Measurements from ENCODE around the gene TSHZ3.

The TSHZ3 gene

DNA sequence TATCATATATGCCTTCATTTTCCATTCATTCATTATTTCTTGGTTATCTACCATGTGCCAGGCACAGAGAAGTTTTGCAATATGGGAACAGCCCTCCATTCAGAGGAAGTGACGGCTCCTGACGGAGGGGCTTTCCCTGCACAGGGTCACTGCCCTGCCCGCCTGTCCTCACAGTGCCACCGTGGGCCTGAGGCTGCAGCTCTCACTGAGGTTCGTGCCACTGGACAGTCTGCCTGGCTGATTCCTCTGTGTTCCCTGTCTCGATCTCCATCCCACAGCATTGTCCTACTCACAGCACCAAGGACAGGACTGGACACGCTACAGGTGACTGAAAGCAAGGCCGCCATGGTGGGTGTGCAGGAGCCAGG lies 92.7 kb downstream of the TSHZ3 start:
- H3K9me3 ChIP-seq (ENCODE audit: insufficient read depth, low read depth, low read length): no peaks in the 10 kb centered on the region
- H3K27me3 ChIP-seq (ENCODE audit: insufficient read depth, low read length, poor library complexity, severe bottlenecking): no peaks in the 10 kb centered on the region
- no peaks in the 10 kb centered on the region for H3F3A ChIP-seq (ENCODE audit: low read depth)
- H2AFZ ChIP-seq (ENCODE audit: low read length): no peak overlapping the region
- H3K79me2 ChIP-seq (ENCODE audit: insufficient read depth, low read length): no peaks in the 10 kb centered on the region
- no peaks in the 10 kb centered on the region for H3K36me3 ChIP-seq (ENCODE audit: insufficient read depth, low read length)
- TF ChIP-seq, protein P1, sequence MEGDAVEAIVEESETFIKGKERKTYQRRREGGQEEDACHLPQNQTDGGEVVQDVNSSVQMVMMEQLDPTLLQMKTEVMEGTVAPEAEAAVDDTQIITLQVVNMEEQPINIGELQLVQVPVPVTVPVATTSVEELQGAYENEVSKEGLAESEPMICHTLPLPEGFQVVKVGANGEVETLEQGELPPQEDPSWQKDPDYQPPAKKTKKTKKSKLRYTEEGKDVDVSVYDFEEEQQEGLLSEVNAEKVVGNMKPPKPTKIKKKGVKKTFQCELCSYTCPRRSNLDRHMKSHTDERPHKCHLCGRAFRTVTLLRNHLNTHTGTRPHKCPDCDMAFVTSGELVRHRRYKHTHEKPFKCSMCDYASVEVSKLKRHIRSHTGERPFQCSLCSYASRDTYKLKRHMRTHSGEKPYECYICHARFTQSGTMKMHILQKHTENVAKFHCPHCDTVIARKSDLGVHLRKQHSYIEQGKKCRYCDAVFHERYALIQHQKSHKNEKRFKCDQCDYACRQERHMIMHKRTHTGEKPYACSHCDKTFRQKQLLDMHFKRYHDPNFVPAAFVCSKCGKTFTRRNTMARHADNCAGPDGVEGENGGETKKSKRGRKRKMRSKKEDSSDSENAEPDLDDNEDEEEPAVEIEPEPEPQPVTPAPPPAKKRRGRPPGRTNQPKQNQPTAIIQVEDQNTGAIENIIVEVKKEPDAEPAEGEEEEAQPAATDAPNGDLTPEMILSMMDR (conservative IDR thresholded peaks at IDR 0.05; ENCODE audit: low read length): no peak
- TF ChIP-seq EZH2phosphoT487 (IDR thresholded peaks at IDR 0.05; ENCODE audit: borderline replicate concordance): no peak
- H3K4me2 ChIP-seq (ENCODE audit: low read depth, low read length, poor library complexity, severe bottlenecking): no peak overlapping the region
- no peak overlapping the region for H3K4me3 ChIP-seq (ENCODE audit: low read length, poor library complexity, severe bottlenecking)
- no peaks in the 10 kb centered on the region for H3K4me1 ChIP-seq (ENCODE audit: insufficient read depth, low read length, poor library complexity, severe bottlenecking)
- no peaks in the 10 kb centered on the region for H4K20me1 ChIP-seq (ENCODE audit: insufficient read depth, low read length, poor library complexity, severe bottlenecking)
- no peaks in the 10 kb centered on the region for H3K9me2 ChIP-seq (replicated peaks; ENCODE audit: low read depth, low read length)
- H3K9ac ChIP-seq (ENCODE audit: low read depth, low read length, poor library complexity, severe bottlenecking): no peak overlapping the region

DNA sequence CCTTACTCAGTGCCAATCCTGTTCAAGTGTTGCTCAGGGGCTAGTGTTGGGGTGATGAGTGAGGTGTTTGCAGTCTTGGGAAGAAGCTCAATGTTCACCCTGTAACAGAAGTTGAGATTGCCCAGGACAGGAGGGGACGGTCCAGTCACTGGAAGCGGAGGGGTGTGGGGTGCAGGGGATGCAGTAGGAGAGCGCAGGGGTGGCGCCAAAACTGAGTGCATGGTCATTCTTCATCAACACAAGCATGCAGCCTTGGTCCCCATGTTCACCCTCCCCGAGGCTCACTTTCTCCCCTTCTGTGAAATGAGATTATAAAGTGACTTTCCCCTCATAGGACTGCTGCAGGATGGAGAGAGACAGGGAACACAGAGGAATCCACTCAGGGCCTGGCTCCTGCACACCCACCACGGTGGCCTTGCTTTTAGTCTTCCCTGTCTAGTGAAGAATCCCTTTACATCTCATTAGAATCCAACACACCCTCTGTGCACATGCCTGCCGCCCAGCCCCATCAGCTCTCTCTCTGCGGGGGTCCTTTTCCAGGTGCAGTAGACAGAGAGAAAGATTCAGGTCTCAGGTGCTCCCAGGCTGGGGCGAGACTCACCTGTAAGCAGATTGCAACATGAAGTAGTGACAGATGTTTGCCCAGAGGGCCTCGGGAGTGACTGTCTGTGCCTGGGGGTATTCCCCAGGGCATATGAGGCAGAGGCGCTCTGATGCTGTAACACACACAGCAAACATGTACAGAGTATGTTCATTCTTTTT lies 93.2 kb downstream of the TSHZ3 start:
- no peak overlapping the region for H3K4me2 ChIP-seq (ENCODE audit: low read depth, low read length, poor library complexity, severe bottlenecking)
- no peaks in the 10 kb centered on the region for H3K9me2 ChIP-seq (replicated peaks; ENCODE audit: low read depth, low read length)
- no peaks in the 10 kb centered on the region for H3K27me3 ChIP-seq (ENCODE audit: insufficient read depth, low read length, poor library complexity, severe bottlenecking)
- no peaks in the 10 kb centered on the region for H3K4me1 ChIP-seq (ENCODE audit: insufficient read depth, low read length, poor library complexity, severe bottlenecking)
- H3K9me3 ChIP-seq (ENCODE audit: insufficient read depth, low read depth, low read length): no peaks in the 10 kb centered on the region
- H3K36me3 ChIP-seq (ENCODE audit: insufficient read depth, low read length): no peaks in the 10 kb centered on the region
- H3K4me3 ChIP-seq (ENCODE audit: low read length, poor library complexity, severe bottlenecking): no peak overlapping the region
- no peak for TF ChIP-seq EZH2phosphoT487 (IDR thresholded peaks at IDR 0.05; ENCODE audit: borderline replicate concordance)
- TF ChIP-seq, protein P1 (conservative IDR thresholded peaks at IDR 0.05; ENCODE audit: low read length): no peak
- H3F3A ChIP-seq (ENCODE audit: low read depth): no peaks in the 10 kb centered on the region
- no peak overlapping the region for H2AFZ ChIP-seq (ENCODE audit: low read length)
- no peaks in the 10 kb centered on the region for H4K20me1 ChIP-seq (ENCODE audit: insufficient read depth, low read length, poor library complexity, severe bottlenecking)
- H3K79me2 ChIP-seq (ENCODE audit: insufficient read depth, low read length): no peaks in the 10 kb centered on the region
- H3K9ac ChIP-seq (ENCODE audit: low read depth, low read length, poor library complexity, severe bottlenecking): no peak overlapping the region

DNA sequence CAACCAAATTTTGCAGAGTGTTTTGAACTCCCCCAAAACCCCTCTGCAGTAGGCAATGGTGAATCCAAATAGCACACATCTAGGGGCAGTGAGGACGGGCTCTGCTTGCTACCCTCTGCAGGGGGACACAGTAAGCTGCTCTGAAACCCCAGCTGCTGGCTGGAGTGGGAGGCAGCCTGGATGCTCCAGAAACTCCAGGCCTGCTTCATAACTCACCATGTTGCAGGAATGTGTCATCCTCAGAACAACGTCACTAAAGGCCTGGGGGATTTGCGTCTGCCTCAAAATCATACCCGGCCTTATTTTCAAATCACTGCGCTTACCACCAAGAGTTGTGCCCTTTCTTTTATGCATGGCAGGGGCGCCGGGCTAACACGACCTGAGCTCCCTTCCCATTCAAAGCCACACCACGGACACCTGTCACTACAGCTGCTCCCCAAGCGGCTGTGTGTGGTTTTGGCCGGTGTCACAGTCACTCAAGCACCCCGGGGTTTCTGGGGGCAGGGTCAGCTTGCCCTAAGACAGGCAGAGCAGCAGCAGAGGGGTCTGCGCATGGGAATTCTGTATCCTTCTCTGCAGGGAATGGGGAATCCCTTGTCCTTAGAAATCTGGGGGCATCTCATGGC lies 93.9 kb downstream of the TSHZ3 start:
- H3K9me2 ChIP-seq (replicated peaks; ENCODE audit: low read depth, low read length): no peaks in the 10 kb centered on the region
- no peaks in the 10 kb centered on the region for H3K4me1 ChIP-seq (ENCODE audit: insufficient read depth, low read length, poor library complexity, severe bottlenecking)
- no peak overlapping the region for H2AFZ ChIP-seq (ENCODE audit: low read length)
- H3K79me2 ChIP-seq (ENCODE audit: insufficient read depth, low read length): no peaks in the 10 kb centered on the region
- H3K27me3 ChIP-seq (ENCODE audit: insufficient read depth, low read length, poor library complexity, severe bottlenecking): no peaks in the 10 kb centered on the region
- no peak overlapping the region for H3K9ac ChIP-seq (ENCODE audit: low read depth, low read length, poor library complexity, severe bottlenecking)
- H3K4me2 ChIP-seq (ENCODE audit: low read depth, low read length, poor library complexity, severe bottlenecking): no peak overlapping the region
- no peaks in the 10 kb centered on the region for H3K36me3 ChIP-seq (ENCODE audit: insufficient read depth, low read length)
- no peak overlapping the region for H3K4me3 ChIP-seq (ENCODE audit: low read length, poor library complexity, severe bottlenecking)
- no peaks in the 10 kb centered on the region for H3F3A ChIP-seq (ENCODE audit: low read depth)
- no peaks in the 10 kb centered on the region for H4K20me1 ChIP-seq (ENCODE audit: insufficient read depth, low read length, poor library complexity, severe bottlenecking)
- no peaks in the 10 kb centered on the region for H3K9me3 ChIP-seq (ENCODE audit: insufficient read depth, low read depth, low read length)
- TF ChIP-seq, protein P1 (conservative IDR thresholded peaks at IDR 0.05; ENCODE audit: low read length): no peak
- TF ChIP-seq EZH2phosphoT487 (IDR thresholded peaks at IDR 0.05; ENCODE audit: borderline replicate concordance): no peak

Data from Loucy (cell line).